ENCODE results near the gene CYP46A1.
"Not testable (repeated sequence)": the region's sequence is repeated elsewhere in the genome, so short reads cannot be mapped to it uniquely, and the experiment has no call there.

The CYP46A1 gene

DNA sequence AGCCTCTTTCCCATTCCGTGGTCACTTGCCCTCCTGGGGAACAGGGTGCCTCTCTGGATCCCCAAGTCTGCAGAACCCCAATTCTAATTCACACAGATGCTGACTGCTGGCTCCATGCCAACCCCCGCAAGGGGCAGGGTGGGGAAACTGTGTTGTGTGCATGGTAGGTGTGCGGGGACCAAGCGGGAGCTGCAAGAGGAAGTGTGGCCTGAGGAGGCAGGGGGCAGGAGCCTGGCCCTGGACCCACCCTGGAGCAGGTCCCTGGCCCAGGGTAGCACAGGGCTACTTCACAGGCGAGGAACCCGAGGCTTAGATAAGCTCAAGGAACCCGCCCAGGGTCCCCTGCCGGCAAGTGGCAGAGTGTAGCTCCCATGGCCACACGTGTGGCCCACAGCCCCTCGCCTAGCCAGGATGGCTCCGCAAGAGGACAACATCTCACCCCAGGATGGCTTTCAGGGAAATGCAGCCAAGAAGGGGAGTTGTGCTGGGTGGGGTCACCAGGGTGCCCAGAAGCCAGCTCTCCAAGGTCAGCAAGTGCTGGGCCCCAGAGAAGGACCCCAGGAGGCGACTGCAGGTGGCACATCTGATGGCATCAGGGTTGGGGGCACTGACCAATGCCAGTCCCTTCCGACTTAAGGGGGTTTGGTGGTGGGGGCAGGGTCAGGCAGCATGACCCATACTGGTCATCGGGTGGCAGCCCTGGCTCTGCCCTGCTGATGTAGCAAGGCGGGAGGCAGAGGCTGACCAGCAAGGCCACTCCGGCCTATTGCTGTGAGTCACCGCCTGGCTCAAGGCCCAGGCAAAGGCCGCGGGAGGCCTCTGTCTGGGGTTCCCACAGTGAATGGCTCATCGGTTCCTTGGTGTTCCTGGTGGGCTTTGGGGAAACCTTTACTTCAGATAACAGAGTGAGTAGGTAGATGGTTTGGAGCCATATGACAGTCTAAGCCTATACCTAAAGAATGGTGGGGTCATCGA lies 71.8 kb downstream of the CYP46A1 start:
- Mint-ChIP-seq H3K27ac (no peak overlapping the region), H3K36me3 (ENCODE audit: low read depth) (no peaks in the 10 kb centered on the region), H3K9me3 (no peaks in the 10 kb centered on the region), H3K4me1 (ENCODE audit: low read depth) (no peaks in the 10 kb centered on the region), H3K4me3 (no peak overlapping the region), H3K27me3 (ENCODE audit: low read depth) (peaks cover 32% of the 10 kb centered on the region)
- DNase-seq (ENCODE audit: low spot score), result no peak

DNA sequence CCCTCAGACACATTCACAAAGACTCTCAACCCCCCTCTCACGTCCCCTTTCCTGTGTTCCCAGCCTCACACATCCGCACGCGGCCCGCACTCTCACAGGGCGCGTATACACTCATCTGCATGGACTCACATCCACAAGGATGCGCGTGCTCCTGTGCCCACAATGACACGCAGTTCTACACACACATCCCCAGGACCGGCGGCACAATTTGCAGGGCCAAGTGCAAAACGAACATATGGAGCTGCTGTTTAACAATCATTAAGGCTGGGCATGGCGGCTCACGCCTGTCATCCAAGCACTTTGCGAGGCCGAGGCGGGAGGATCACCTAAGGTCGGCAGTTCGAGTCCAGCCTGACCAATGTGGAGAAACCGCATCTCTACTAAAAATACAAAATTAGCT lies 72.7 kb downstream of the CYP46A1 start:
- no peaks in the 10 kb centered on the region for H3K36me3 Mint-ChIP-seq (ENCODE audit: low read depth)

DNA sequence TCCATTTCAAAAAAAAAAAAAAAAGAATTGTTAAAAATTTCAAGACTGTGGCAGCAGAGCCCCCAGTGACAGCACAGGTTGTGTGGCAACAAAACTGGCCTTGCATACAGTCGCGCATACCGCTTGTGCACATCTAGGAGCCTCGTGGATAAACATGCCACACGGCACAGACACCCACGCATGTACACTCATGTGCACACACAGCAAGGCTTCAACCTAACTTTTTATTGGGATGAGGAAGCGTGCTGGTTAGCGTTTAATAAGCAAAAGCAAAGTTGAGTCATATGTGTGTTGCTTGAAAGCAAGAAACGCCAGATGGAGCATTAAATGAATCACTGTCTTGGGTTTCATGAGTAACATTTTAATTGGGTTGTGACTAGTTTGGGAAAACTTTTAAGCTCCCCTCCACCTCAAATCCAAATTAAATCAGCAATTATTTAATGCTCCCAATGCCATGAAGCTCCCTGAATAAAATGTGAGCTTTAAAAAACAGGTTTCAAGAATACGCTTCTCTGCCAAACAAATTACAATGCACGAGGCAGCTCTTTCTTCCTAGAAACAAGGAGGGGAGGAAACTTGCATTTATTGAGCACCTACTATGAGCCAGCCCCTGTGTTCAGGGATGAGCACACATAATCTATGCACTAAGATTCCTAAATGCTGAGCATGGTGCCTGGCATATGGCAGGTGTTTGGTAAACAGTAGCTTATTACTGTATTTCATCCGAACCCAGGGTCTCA lies 73.4 kb downstream of the CYP46A1 start:
- peaks cover 20% of the 10 kb centered on the region for H3K27me3 Mint-ChIP-seq (ENCODE audit: low read depth)
- no peak overlapping the region for H3K27ac Mint-ChIP-seq
- DNase-seq (ENCODE audit: low spot score), result no peak
- no peaks in the 10 kb centered on the region for H3K4me1 Mint-ChIP-seq (ENCODE audit: low read depth)
- H3K36me3 Mint-ChIP-seq (ENCODE audit: low read depth), result no peaks in the 10 kb centered on the region
- H3K9me3 Mint-ChIP-seq, result no peaks in the 10 kb centered on the region
- no peak overlapping the region for H3K4me3 Mint-ChIP-seq

More for the DNA sequence above, 72.7 kb downstream of the CYP46A1 start:
- peaks cover 27% of the 10 kb centered on the region for H3K27me3 Mint-ChIP-seq (ENCODE audit: low read depth)
- H3K4me3 Mint-ChIP-seq, result no peak overlapping the region
- DNase-seq (ENCODE audit: low spot score), result no peak
- no peak overlapping the region for H3K27ac Mint-ChIP-seq
- H3K4me1 Mint-ChIP-seq (ENCODE audit: low read depth), result no peaks in the 10 kb centered on the region
- no peaks in the 10 kb centered on the region for H3K9me3 Mint-ChIP-seq

DNA sequence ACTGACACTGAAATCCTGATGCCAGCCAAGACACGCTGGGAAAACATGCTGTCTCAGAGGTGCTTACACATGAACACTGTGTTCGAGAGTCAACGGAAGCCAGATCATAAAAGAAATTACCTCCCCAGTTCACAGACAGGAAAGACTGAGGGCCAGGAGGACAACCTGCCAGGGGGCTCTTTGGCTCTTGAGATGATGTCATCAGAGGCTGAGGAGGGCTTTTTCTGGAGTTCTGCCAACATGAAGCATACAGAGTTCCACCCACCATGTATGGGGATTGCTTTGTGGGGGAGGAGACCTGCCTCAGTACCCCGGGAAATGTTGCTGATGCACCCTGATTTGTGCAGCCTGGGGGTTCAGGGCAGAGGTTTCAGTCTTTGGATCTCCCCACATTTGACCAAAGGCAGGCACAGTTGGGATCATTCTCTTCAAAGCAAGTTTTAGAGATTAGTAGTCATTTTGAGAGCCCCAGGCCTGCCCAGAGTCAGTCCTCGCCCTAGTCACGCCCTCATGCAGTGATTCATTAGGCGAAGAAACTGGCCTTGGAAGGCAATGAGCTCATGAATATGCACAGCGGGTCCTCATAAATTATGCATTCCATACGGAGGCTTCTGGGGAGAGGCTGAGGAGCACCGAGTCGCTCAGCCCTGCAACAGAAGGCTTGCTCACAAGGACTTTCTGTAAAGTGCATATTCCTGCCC lies 74.2 kb downstream of the CYP46A1 start:
- no peaks in the 10 kb centered on the region for H3K9me3 Mint-ChIP-seq
- no peaks in the 10 kb centered on the region for H3K4me1 Mint-ChIP-seq (ENCODE audit: low read depth)
- no peak overlapping the region for H3K27ac Mint-ChIP-seq
- H3K4me3 Mint-ChIP-seq, result no peak overlapping the region
- no peak for DNase-seq (ENCODE audit: low spot score)
- H3K27me3 Mint-ChIP-seq (ENCODE audit: low read depth), result peaks cover 15% of the 10 kb centered on the region
- no peaks in the 10 kb centered on the region for H3K36me3 Mint-ChIP-seq (ENCODE audit: low read depth)

DNA sequence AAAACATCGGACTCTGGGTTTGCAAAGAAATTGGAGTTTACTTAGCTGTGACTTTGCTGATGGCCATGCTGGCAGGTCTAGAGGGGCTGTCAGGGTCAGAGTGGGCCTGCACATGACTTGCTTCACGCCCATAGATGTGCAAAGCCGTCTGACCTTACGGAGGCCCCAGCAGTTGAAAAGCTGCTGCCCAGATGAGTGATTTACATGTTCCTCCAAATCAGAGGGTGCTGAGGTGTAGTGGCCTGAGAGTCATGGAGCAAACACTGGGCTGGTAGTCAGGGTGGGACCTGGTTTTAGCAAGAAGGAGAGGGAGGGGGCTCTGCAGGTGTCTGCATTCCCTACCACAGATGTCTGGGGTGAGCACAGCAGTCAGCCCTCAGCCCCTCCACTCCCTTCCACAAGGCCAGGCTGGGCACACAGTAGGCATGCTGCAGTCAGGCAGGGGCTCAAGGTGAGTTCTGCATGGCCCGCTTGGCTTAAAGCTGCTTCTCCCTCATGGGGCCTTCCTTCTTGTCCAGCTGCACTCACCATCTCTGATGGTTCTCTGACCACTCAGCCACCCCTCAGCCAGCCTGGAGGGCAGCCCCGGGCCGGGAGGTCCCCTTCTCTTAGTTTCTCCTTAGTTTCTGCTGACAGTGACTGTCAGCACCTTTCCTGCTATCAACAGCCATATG lies 74.9 kb downstream of the CYP46A1 start:
- no peak overlapping the region for H3K4me3 Mint-ChIP-seq
- peaks cover 8% of the 10 kb centered on the region for H3K27me3 Mint-ChIP-seq (ENCODE audit: low read depth)
- no peaks in the 10 kb centered on the region for H3K9me3 Mint-ChIP-seq
- no peaks in the 10 kb centered on the region for H3K36me3 Mint-ChIP-seq (ENCODE audit: low read depth)
- H3K27ac Mint-ChIP-seq, result no peak overlapping the region
- no peaks in the 10 kb centered on the region for H3K4me1 Mint-ChIP-seq (ENCODE audit: low read depth)
- DNase-seq (ENCODE audit: low spot score), result no peak

DNA sequence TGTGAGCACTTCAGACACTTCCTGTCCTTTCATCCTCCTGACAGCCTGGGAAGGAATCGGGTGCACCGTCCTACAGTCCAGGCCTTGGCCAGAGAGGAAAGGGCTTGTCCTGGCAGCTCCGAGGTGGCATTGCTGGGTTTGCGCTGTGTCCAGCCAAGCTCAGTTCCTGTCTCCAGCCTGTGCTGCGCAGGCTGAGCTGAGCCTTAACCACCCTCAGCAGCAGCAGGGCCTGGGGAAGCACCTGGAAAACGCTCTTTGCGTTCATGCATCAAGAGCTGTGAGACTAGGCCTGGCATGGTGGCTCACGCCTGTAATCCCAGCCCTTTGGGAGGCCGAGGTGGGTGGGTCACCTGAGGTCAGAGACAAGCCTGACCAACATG lies 75.4 kb downstream of the CYP46A1 start:
- no peaks in the 10 kb centered on the region for H3K36me3 Mint-ChIP-seq (ENCODE audit: low read depth)

DNA sequence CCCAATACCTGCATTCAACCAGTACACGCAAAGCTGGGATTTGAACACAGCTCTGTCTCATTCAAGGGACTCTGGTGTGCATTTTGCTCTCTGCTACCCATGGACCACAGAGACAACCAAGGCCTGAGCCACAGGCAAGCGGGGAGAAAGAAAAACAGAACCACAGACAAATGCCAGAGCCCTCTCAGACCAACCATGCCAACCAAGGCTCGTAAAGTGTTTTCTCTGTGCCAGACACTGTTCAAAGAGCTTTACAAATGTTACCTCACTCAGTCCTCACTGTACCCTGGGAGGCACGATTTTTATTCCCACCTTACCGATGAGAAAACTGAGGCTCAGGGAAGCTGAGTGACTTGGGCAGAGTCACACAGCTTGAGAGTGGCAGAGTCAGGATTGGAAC lies 76.7 kb downstream of the CYP46A1 start:
- Mint-ChIP-seq H3K27ac (no peak overlapping the region), H3K36me3 (ENCODE audit: low read depth) (no peaks in the 10 kb centered on the region), H3K9me3 (no peaks in the 10 kb centered on the region), H3K4me3 (no peak overlapping the region), H3K4me1 (ENCODE audit: low read depth) (no peaks in the 10 kb centered on the region), H3K27me3 (ENCODE audit: low read depth) (peaks cover 4% of the 10 kb centered on the region)
- DNase-seq (ENCODE audit: low spot score), result no peak

More for the DNA sequence above, 75.4 kb downstream of the CYP46A1 start:
- peaks cover 5% of the 10 kb centered on the region for H3K27me3 Mint-ChIP-seq (ENCODE audit: low read depth)
- no peaks in the 10 kb centered on the region for H3K4me1 Mint-ChIP-seq (ENCODE audit: low read depth)
- no peak overlapping the region for H3K27ac Mint-ChIP-seq
- no peaks in the 10 kb centered on the region for H3K9me3 Mint-ChIP-seq
- no peak for DNase-seq (ENCODE audit: low spot score)
- no peak overlapping the region for H3K4me3 Mint-ChIP-seq

DNA sequence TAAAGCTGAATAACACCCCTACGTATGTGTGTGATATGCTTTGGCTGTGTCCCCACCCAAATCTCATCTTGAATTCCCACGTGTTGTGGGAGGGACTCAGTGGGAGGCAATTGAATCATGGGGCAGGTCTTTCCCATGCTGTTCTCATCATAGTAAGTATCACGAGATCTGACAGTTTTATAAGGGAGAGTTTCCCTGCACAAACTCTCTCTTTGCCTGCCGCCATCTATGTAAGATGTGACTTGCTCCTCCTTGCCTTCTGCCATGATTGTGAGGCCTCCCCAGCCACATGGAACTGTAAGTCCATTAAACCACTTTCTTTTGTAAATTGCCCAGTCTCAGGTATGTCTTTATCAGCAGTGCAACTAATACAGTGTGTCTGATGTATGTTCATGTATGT lies 78.8 kb downstream of the CYP46A1 start:
- not testable (repeated sequence) for H3K4me3 Mint-ChIP-seq; H3K9me3 Mint-ChIP-seq; H3K27ac Mint-ChIP-seq; H3K36me3 Mint-ChIP-seq (ENCODE audit: low read depth); H3K27me3 Mint-ChIP-seq (ENCODE audit: low read depth); H3K4me1 Mint-ChIP-seq (ENCODE audit: low read depth); DNase-seq (ENCODE audit: low spot score)

DNA sequence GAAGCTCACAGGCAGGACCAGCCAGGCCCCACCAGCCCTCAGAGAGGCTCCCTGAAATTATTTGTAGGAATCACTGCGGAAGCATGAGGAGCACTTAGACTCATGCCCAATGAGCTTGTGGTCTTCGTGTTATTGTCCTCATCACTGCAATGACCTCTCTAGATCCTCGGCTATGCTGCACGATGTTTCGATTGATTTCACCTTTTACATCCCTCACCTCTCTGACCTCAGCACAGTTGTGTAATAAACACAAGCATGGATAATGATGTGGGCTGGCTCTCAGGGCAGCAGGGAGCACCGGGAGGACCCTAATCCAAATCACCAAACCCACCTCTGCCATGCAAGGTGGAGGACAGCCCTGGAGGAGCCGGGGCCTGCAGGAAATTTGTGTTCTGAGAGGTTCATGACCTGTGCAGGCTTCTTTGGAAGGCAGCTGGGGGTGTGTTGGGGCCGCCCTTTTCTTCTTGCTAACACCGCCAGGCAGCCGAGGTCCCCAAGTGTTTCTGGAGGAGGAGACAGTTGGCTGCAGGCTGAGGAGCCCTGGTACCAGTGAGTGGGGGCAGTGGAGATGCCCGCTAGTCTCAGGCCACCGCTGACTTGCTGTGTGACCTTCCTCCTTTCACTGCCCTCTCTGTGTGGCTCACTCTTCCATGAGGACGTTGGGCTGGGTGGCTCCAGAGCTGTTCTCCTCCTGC lies 79.6 kb downstream of the CYP46A1 start:
- Mint-ChIP-seq H3K4me1 (ENCODE audit: low read depth) (no peaks in the 10 kb centered on the region), H3K36me3 (ENCODE audit: low read depth) (no peaks in the 10 kb centered on the region), H3K27ac (no peak overlapping the region), H3K4me3 (no peak overlapping the region), H3K9me3 (no peaks in the 10 kb centered on the region), H3K27me3 (ENCODE audit: low read depth) (peaks cover 4% of the 10 kb centered on the region)
- no peak for DNase-seq (ENCODE audit: low spot score)

DNA sequence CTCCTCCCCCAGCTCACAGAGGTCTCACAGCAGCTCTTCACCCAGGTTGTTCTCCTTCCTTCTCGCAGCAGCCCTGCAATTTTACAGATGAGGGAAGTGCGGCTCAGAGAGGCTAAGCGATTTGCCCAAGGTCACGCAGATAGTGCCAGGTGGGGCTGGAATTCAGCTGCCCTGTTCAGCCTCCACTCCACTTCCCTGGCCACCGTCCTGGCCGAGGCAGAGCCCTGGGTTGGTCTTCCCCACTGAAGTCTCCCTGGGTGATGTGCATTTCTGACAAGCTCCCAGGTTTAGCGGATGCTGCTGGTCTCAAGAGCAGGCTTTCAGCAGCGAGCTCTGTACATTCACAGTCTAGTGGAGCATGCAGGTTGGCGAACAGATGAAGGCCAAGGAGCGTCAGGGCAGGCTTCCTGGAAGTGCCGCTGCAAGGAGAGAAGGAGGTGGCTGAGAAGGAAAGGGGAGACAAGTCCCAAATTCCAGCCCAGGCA lies 80.2 kb downstream of the CYP46A1 start:
- H3K4me3 Mint-ChIP-seq, result no peak overlapping the region
- no peaks in the 10 kb centered on the region for H3K4me1 Mint-ChIP-seq (ENCODE audit: low read depth)
- H3K27ac Mint-ChIP-seq, result no peak overlapping the region
- no peaks in the 10 kb centered on the region for H3K9me3 Mint-ChIP-seq
- H3K36me3 Mint-ChIP-seq (ENCODE audit: low read depth), result no peaks in the 10 kb centered on the region
- H3K27me3 Mint-ChIP-seq (ENCODE audit: low read depth), result peaks cover 4% of the 10 kb centered on the region
- no peak for DNase-seq (ENCODE audit: low spot score)

DNA sequence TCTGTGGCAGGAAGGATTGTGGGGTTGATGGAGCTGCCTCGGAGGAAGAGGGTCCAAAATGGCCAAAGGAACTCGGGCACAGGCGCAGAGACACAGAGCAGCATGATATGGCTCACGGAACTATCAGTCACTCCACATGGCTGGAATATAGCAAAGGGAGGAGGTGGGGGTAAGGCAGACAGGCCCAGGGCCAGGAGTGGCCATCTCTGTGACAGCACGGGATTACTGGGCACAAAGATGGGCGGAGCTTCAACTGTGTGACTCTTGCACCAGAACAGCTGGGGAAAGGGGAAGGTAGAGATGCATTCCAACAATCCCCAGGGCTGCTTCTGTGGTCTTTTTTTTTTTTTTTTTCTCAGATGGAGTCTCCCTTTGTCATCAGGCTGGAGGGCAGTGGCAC lies 84.3 kb downstream of the CYP46A1 start:
- Mint-ChIP-seq H3K4me3 (no peak overlapping the region), H3K27me3 (ENCODE audit: low read depth) (no peaks in the 10 kb centered on the region), H3K9me3 (no peaks in the 10 kb centered on the region), H3K4me1 (ENCODE audit: low read depth) (no peaks in the 10 kb centered on the region), H3K36me3 (ENCODE audit: low read depth) (no peaks in the 10 kb centered on the region), H3K27ac (no peak overlapping the region)
- DNase-seq (ENCODE audit: low spot score), result no peak

DNA sequence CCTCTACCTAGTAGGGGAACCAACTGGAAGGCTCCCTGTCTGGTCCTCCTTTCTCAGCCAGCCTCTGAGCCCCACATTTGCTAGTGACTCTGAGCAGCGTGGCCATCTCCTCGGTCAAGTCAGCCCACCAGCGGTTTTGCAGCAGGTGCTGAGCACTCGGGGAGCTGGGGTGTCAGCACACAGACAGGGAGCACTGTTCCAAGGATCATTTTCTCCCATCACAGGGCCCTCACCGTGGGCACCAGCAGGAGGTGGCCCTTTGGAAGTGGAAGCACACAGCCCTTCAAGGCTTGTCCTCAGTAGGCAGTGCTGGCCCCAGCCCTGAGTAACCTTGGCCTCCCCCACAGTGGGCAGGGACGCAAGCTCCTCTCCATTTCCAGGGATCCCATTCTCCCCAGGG lies 85.0 kb downstream of the CYP46A1 start:
- H3K4me1 Mint-ChIP-seq (ENCODE audit: low read depth), result no peaks in the 10 kb centered on the region
- H3K27me3 Mint-ChIP-seq (ENCODE audit: low read depth), result no peaks in the 10 kb centered on the region

DNA sequence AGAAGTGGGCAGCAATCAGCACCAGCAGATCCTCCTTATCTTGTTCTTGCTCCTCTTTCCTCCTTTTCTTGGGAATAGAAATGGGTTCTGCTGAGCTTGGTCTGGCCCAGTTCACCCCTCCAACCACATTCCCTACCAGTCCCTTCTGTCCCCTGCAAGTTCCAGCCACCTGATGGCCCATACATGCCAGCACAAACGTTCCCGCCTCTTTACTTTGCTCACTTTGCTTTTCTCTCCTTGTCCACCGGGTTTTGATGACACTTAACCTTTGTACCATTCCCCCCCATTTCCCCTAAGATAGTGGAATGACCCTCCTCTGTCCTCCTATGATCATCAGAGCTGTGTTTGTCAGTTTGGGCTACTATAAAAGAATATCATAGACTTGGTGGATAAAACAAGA lies 85.7 kb downstream of the CYP46A1 start:
- Mint-ChIP-seq H3K9me3 (no peaks in the 10 kb centered on the region), H3K4me3 (no peak overlapping the region), H3K36me3 (ENCODE audit: low read depth) (no peaks in the 10 kb centered on the region), H3K27ac (no peak overlapping the region), H3K27me3 (ENCODE audit: low read depth) (no peaks in the 10 kb centered on the region), H3K4me1 (ENCODE audit: low read depth) (no peaks in the 10 kb centered on the region)
- DNase-seq (ENCODE audit: low spot score), result no peak

More for the DNA sequence above, 85.0 kb downstream of the CYP46A1 start:
- Mint-ChIP-seq H3K4me3 (no peak overlapping the region), H3K36me3 (ENCODE audit: low read depth) (no peaks in the 10 kb centered on the region), H3K9me3 (no peaks in the 10 kb centered on the region), H3K27ac (no peak overlapping the region)
- DNase-seq (ENCODE audit: low spot score), result no peak
